Caco-2 (cell line): ENCODE data around the gene CLIP1. TPM values are rescaled to one million over a fixed set of nuclear protein-coding genes. Genes with fewer than 3 reads are reported as not detected.
A peak's percentile ranks its signal among the peaks of the same experiment; 100 is the strongest.

ENCODE experiments used
- BruUV-seq: library from RNA; stranded (reverse); fragments of 400-500 nt; replicated peaks from 2 replicates; lab custom pipeline; 2021; lab: Mats Ljungman, UMichigan
- CTCF ChIA-PET: fragments of 300-600 bp; sonication (Branson Sonifier 250); formaldehyde crosslinking; loops from one replicate; lab custom pipeline; 2022; ENCODE audit warnings: antibody characterized with exemption; lab: Charles Lee
- POLR2A ChIA-PET: fragments of 300-600 bp; sonication (Branson Sonifier 250); formaldehyde crosslinking; loops from one replicate; lab custom pipeline; 2022; ENCODE audit warnings: antibody characterized with exemption; lab: Charles Lee
- DNase-seq, 2 experiments: peaks; one replicate each; pipeline versions ENCODE4 v3.0.0 to v3.0.0-alpha.2; 2020 to 2022
- H3K27me3 ChIP-seq: replicated peaks from 2 replicates; pipeline ENCODE4 v1.6.0; 2011; ENCODE audit warnings: low read length; ENCODE audit not compliant: control insufficient read depth, insufficient read depth
- H3K36me3 ChIP-seq: 2 replicates; pipeline ENCODE4 v1.5.1; 2011; ENCODE audit warnings: low read length; ENCODE audit not compliant: control insufficient read depth, insufficient read depth
- H3K4me1 ChIP-seq: fragments of 250-450 bp; sonication (Bioruptor Pico); 2 replicates; pipeline ENCODE4 v1.5.1; 2020; ENCODE audit warnings: mild to moderate bottlenecking
- H3K4me3 ChIP-seq: 2 replicates; pipeline ENCODE4 v1.5.1; 2011; ENCODE audit warnings: low read depth, mild to moderate bottlenecking, control low read depth, low read length
- H3K9me3 ChIP-seq: fragments of 250-450 bp; sonication (Bioruptor Pico); 2 replicates; pipeline ENCODE4 v1.5.1; 2020; ENCODE audit warnings: mild to moderate bottlenecking, moderate library complexity
- H3K27ac Mint-ChIP-seq: one replicate; pipeline ENCODE4 v1.8.0; 2022; ENCODE audit warnings: mixed read lengths; ENCODE audit not compliant: unreplicated experiment
- H3K27me3 Mint-ChIP-seq: one replicate; pipeline ENCODE4 v1.8.0; 2022; ENCODE audit warnings: mixed read lengths; ENCODE audit not compliant: insufficient read depth, unreplicated experiment
- H3K36me3 Mint-ChIP-seq: one replicate; pipeline ENCODE4 v1.8.0; 2022; ENCODE audit warnings: mild to moderate bottlenecking, mixed read lengths; ENCODE audit not compliant: insufficient read depth, unreplicated experiment
- H3K4me1 Mint-ChIP-seq: one replicate; pipeline ENCODE4 v1.8.0; 2022; ENCODE audit warnings: low read depth, mixed read lengths; ENCODE audit not compliant: unreplicated experiment
- H3K4me3 Mint-ChIP-seq: one replicate; pipeline ENCODE4 v1.8.0; 2022; ENCODE audit warnings: mild to moderate bottlenecking, moderate library complexity, mixed read lengths; ENCODE audit not compliant: unreplicated experiment
- H3K9me3 Mint-ChIP-seq: one replicate; pipeline ENCODE4 v1.8.0; 2022; ENCODE audit warnings: mixed read lengths; ENCODE audit not compliant: unreplicated experiment
- intact Hi-C: fragments of 100-400 bp; cut with micrococcal nuclease; formaldehyde crosslinking; loops from one replicate; pipeline ENCODE4 v1.10.0; 2022; ENCODE audit not compliant: unreplicated experiment
- total RNA-seq: library from RNA; stranded (reverse); gene quantifications from 2 replicates; pipeline ENCODE4 v1.2.3, GENCODE V29; 2022
- TF ChIP-seq, protein P1 (sequence below), 2 experiments: fragments of 200-600 bp in 1 of 2; IDR thresholded peaks; 1 replicate in 1 of 2; 2 replicates in 1 of 2; pipeline versions ENCODE4 v1.5.1 to v1.8.0; 2011 to 2022; ENCODE audit warnings: antibody characterized with exemption in 1 of 2, control low read depth in 1 of 2, inconsistent platforms in 1 of 2, low read depth in 1 of 2, low read length in 1 of 2, mild to moderate bottlenecking in 1 of 2, moderate library complexity in 1 of 2; ENCODE audit not compliant: insufficient read depth in 1 of 2, severe bottlenecking in 1 of 2, unreplicated experiment in 1 of 2

The CLIP1 gene
- total RNA-seq, 1 experiment from 2014 or later, result 85.0 TPM

DNA sequence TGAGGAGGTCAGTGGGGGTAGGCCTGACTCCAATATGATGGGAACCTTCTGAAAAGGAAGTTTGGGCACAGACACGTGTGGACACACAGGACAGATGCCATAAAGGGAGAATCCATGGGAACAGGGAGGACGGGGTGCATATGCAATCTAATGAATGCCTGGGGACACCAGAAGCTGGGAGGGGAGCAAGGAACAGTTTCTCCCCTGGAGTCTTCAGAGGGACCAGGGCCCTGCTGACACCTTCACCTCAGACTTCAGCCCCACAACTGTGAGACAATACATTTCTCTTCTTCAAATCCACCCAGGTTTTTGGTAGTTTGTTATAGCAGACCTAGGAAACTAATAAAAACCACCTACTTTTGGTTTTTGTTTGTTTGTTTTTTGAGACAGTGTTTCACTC lies 35.2 kb upstream of the CLIP1 start:
- intact Hi-C loops, result no loop called here
- peaks cover 13% of the 10 kb centered on the region for H3K4me1 Mint-ChIP-seq
- POLR2A ChIA-PET, result no interaction called here
- H3K9me3 Mint-ChIP-seq, result no peaks in the 10 kb centered on the region
- Histone ChIP-seq H3K36me3 (no peaks in the 10 kb centered on the region), H3K27me3 (no peaks in the 10 kb centered on the region), H3K4me1 (peaks cover 28% of the 10 kb centered on the region), H3K4me3 (no peak overlapping the region), H3K9me3 (no peaks in the 10 kb centered on the region)
- peaks cover 6% of the 10 kb centered on the region for H3K36me3 Mint-ChIP-seq
- H3K27ac Mint-ChIP-seq, result peak overlapping the region; percentile 55
- no TSS peak for BruUV-seq
- DNase-seq, result no peak
- no peak overlapping the region for H3K4me3 Mint-ChIP-seq
- H3K27me3 Mint-ChIP-seq, result no peaks in the 10 kb centered on the region
- CTCF ChIA-PET, result no interaction called here
- TF ChIP-seq, protein P1, sequence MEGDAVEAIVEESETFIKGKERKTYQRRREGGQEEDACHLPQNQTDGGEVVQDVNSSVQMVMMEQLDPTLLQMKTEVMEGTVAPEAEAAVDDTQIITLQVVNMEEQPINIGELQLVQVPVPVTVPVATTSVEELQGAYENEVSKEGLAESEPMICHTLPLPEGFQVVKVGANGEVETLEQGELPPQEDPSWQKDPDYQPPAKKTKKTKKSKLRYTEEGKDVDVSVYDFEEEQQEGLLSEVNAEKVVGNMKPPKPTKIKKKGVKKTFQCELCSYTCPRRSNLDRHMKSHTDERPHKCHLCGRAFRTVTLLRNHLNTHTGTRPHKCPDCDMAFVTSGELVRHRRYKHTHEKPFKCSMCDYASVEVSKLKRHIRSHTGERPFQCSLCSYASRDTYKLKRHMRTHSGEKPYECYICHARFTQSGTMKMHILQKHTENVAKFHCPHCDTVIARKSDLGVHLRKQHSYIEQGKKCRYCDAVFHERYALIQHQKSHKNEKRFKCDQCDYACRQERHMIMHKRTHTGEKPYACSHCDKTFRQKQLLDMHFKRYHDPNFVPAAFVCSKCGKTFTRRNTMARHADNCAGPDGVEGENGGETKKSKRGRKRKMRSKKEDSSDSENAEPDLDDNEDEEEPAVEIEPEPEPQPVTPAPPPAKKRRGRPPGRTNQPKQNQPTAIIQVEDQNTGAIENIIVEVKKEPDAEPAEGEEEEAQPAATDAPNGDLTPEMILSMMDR (IDR thresholded peaks at IDR 0.05; ENCODE audit: insufficient read depth in 1 of 2, low read depth in 1 of 2, low read length in 1 of 2, severe bottlenecking in 1 of 2, unreplicated experiment in 1 of 2), result no peak

DNA sequence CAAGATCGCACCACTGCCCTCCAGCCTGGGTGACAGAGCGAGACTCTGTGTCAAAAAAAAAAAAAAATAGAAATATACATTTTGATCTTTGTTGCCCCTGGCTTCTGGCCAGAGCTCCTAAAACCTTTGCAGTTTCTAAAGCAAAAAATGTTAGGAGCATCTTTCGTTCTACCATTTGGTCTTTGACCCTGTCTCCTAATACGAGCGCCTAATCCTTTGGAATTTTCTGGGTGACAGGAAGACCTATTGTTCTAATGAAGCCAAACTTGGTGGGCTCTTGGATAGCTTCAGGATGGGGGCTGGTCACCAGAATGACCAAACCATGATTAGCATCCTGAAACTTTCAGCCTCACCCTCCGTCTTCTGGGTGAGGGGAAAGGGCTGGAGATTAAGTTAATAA lies 32.3 kb upstream of the CLIP1 start:
- H3K4me3 ChIP-seq, result no peak overlapping the region
- Mint-ChIP-seq H3K4me1 (peaks cover 17% of the 10 kb centered on the region), H3K27me3 (no peaks in the 10 kb centered on the region), H3K27ac (peak overlapping the region; percentile 55), H3K36me3 (peaks cover 6% of the 10 kb centered on the region), H3K4me3 (no peak overlapping the region), H3K9me3 (no peaks in the 10 kb centered on the region)
- no peaks in the 10 kb centered on the region for H3K36me3 ChIP-seq
- POLR2A ChIA-PET, result interaction anchor here (0.6 kb wide), 1 partner anchor 229 kb away, joined by 3 read pairs; the partner anchor contains the start of gene DIABLO
- no TSS peak for BruUV-seq
- CTCF ChIA-PET, result no interaction called here
- intact Hi-C loops, result no loop called here
- H3K4me1 ChIP-seq, result peaks cover 36% of the 10 kb centered on the region
- no peaks in the 10 kb centered on the region for H3K27me3 ChIP-seq
- TF ChIP-seq, protein P1 (IDR thresholded peaks at IDR 0.05; ENCODE audit: insufficient read depth in 1 of 2, low read depth in 1 of 2, low read length in 1 of 2, severe bottlenecking in 1 of 2, unreplicated experiment in 1 of 2), result no peak
- H3K9me3 ChIP-seq, result no peaks in the 10 kb centered on the region
- DNase-seq, result no peak

DNA sequence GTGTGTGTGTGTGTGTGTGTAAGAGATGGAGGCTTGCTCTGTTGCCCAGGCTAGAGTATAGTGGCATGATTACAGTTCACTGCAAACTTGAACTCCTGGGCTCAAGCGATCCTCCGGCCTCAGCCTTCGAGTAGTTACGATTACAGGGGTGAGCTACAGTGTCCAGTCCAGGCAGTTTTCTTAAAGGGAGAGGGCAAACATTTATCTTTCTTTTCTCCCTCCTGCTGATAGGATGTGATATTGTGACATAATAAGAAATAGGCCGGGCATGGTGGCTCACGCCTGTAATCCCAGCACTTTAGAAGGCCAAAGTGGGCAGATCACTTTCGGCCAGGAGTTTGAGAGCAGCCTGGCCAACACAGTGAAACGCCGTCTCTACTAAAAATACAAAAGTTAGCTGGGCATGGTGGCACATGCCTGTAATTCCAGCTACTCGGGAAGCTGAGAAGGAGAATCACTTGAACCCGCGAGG lies 31.8 kb upstream of the CLIP1 start:
- POLR2A ChIA-PET, result no interaction called here
- Mint-ChIP-seq H3K4me3 (no peak overlapping the region), H3K27ac (peak overlapping the region; percentile 8), H3K4me1 (peaks cover 17% of the 10 kb centered on the region), H3K27me3 (no peaks in the 10 kb centered on the region), H3K36me3 (peaks cover 8% of the 10 kb centered on the region), H3K9me3 (no peaks in the 10 kb centered on the region)
- no peak overlapping the region for H3K4me3 ChIP-seq
- no TSS peak for BruUV-seq
- CTCF ChIA-PET, result interaction anchor here (0.5 kb wide), 1 partner anchor 676 kb away, joined by 4 read pairs; no protein-coding TSS in a partner anchor
- H3K4me1 ChIP-seq, result peaks cover 41% of the 10 kb centered on the region
- no peaks in the 10 kb centered on the region for H3K36me3 ChIP-seq
- TF ChIP-seq, protein P1 (IDR thresholded peaks at IDR 0.05; ENCODE audit: insufficient read depth in 1 of 2, low read depth in 1 of 2, low read length in 1 of 2, severe bottlenecking in 1 of 2, unreplicated experiment in 1 of 2), result no peak
- H3K9me3 ChIP-seq, result no peaks in the 10 kb centered on the region
- intact Hi-C loops, result no loop called here
- no peaks in the 10 kb centered on the region for H3K27me3 ChIP-seq
- DNase-seq, result no peak
